H1 (cell line): Measurements from ENCODE around the gene UVSSA. TPM values are rescaled to one million over a fixed set of nuclear protein-coding genes. Genes with fewer than 3 reads are reported as not detected.
A peak's percentile ranks its signal among the peaks of the same experiment; 100 is the strongest.

Source experiments
- CTCF ChIA-PET: fragments of 300-600 bp; sonication (Branson Sonifier 250); formaldehyde crosslinking; loops from one replicate; lab custom pipeline; 2021; ENCODE audit not compliant: partially characterized antibody; lab: Charles Lee
- POLR2A ChIA-PET: fragments of 300-600 bp; sonication (Branson Sonifier 250); formaldehyde crosslinking; loops from one replicate; lab custom pipeline; 2021; ENCODE audit warnings: inconsistent platforms; ENCODE audit not compliant: partially characterized antibody; lab: Charles Lee
- DNase-seq, 2 experiments: peaks; one replicate each; pipeline versions ENCODE4 v3.0.0 to v3.0.0-alpha.2; 2010 to 2022; ENCODE audit warnings: low spot score in 2 of 2, low read depth in 1 of 2, mixed read lengths in 1 of 2
- FAIRE-seq: peaks from 2 replicates; lab custom pipeline; 2011; peaks lifted over from hg19 to GRCh38; lab: Jason Lieb, UNC
- H2AFZ ChIP-seq: 2 replicates; pipeline ENCODE4 v1.8.1; 2012; ENCODE audit warnings: low read length, inconsistent platforms
- H2AK5ac ChIP-seq: 2 replicates; pipeline ENCODE4 v1.6.1; 2013; ENCODE audit warnings: low read depth, low read length
- H2BK120ac ChIP-seq: replicated peaks from 2 replicates; pipeline ENCODE3; 2013; ENCODE audit warnings: low read depth, low read length, inconsistent platforms
- H2BK12ac ChIP-seq: 2 replicates; pipeline ENCODE4 v1.6.1; 2013; ENCODE audit warnings: low read depth, low read length
- H2BK15ac ChIP-seq: 2 replicates; pipeline ENCODE4 v1.6.1; 2013; ENCODE audit warnings: low read length
- H2BK20ac ChIP-seq: 2 replicates; pipeline ENCODE4 v1.6.1; 2013; ENCODE audit warnings: low read length
- H2BK5ac ChIP-seq: 2 replicates; pipeline ENCODE4 v1.6.1; 2013; ENCODE audit warnings: low read depth, low read length
- H3K14ac ChIP-seq: 2 replicates; pipeline ENCODE4 v1.6.1; 2013; ENCODE audit warnings: inconsistent platforms; ENCODE audit not compliant: insufficient read length
- H3K18ac ChIP-seq: 2 replicates; pipeline ENCODE4 v1.6.1; 2013; ENCODE audit warnings: low read length; ENCODE audit errors: extremely low read depth
- H3K23ac ChIP-seq: 2 replicates; pipeline ENCODE4 v1.6.1; 2013; ENCODE audit warnings: inconsistent platforms; ENCODE audit not compliant: insufficient read length
- H3K23me2 ChIP-seq: 2 replicates; pipeline ENCODE4 v1.6.1; 2013; ENCODE audit warnings: low read depth, low read length
- H3K27ac ChIP-seq: 2 replicates; pipeline ENCODE4 v1.6.1; 2011; ENCODE audit warnings: low read depth, low read length, inconsistent platforms
- H3K27me3 ChIP-seq, 4 experiments: replicated peaks in 1 of 4; 1 replicate in 1 of 4; 2 replicates in 3 of 4; pipeline versions ENCODE4 v1.6.1 to v1.8.1; 2011 to 2013; ENCODE audit warnings: low read length in 3 of 4, mild to moderate bottlenecking in 3 of 4, inconsistent platforms in 2 of 4, mixed read lengths in 2 of 4, moderate library complexity in 1 of 4; ENCODE audit not compliant: control insufficient read depth in 3 of 4, insufficient read depth in 3 of 4; ENCODE audit errors: extremely low read depth in 1 of 4
- H3K36me3 ChIP-seq, 4 experiments: 2 replicates each; pipeline versions ENCODE4 v1.6.1 to v1.8.1; 2011 to 2013; ENCODE audit warnings: mild to moderate bottlenecking in 4 of 4, low read length in 3 of 4, moderate library complexity in 2 of 4, control low read depth in 1 of 4, inconsistent platforms in 1 of 4; ENCODE audit not compliant: insufficient read depth in 4 of 4, control insufficient read depth in 2 of 4
- H3K4ac ChIP-seq: replicated peaks from 2 replicates; pipeline ENCODE3; 2013; ENCODE audit warnings: low read length, low read depth, mixed read lengths, inconsistent platforms; ENCODE audit not compliant: insufficient read length
- H3K4me1 ChIP-seq, 4 experiments: replicated peaks in 1 of 4; 1 replicate in 1 of 4; 2 replicates in 3 of 4; pipeline versions ENCODE4 v1.6.1 to v1.8.1; 2011 to 2013; ENCODE audit warnings: low read length in 3 of 4, inconsistent platforms in 2 of 4, mixed read lengths in 1 of 4; ENCODE audit not compliant: insufficient read depth in 4 of 4, control insufficient read depth in 3 of 4
- H3K4me2 ChIP-seq, 2 experiments: 2 replicates each; pipeline versions ENCODE4 v1.6.1 to v1.8.1; 2011 to 2013; ENCODE audit warnings: low read depth in 2 of 2, low read length in 2 of 2, control low read depth in 1 of 2, inconsistent platforms in 1 of 2, mild to moderate bottlenecking in 1 of 2; ENCODE audit not compliant: insufficient read depth in 1 of 2
- H3K4me3 ChIP-seq, 4 experiments: fragments of 200-600, 300-600 bp in 1 of 4; sonication (generic), shearing (Covaris generic), sonication (Bioruptor Twin) in 1 of 4; 2 replicates each; pipeline versions ENCODE4 v1.5.1 to v1.8.1; 2011 to 2016; ENCODE audit warnings: low read length in 4 of 4, low read depth in 3 of 4, control low read depth in 2 of 4, inconsistent platforms in 2 of 4, mild to moderate bottlenecking in 2 of 4, mixed read lengths in 1 of 4, moderate library complexity in 1 of 4; ENCODE audit not compliant: insufficient read depth in 2 of 4; ENCODE audit errors: extremely low read depth in 1 of 4
- H3K56ac ChIP-seq: replicated peaks from 2 replicates; pipeline ENCODE3; 2013; ENCODE audit warnings: low read depth, mild to moderate bottlenecking, mixed read lengths, low read length, inconsistent platforms; ENCODE audit not compliant: insufficient read length
- H3K79me1 ChIP-seq: 2 replicates; pipeline ENCODE4 v1.6.1; 2013; ENCODE audit warnings: low read depth, low read length, control low read depth
- H3K79me2 ChIP-seq, 2 experiments: 2 replicates each; pipeline versions ENCODE4 v1.6.1 to v1.8.1; 2012 to 2013; ENCODE audit warnings: low read length in 2 of 2, mild to moderate bottlenecking in 2 of 2, inconsistent platforms in 1 of 2; ENCODE audit not compliant: insufficient read depth in 2 of 2, control insufficient read depth in 1 of 2
- H3K9ac ChIP-seq, 4 experiments: replicated peaks in 1 of 4; 1 replicate in 1 of 4; 2 replicates in 3 of 4; pipeline versions ENCODE4 v1.6.1 to v1.8.1; 2011 to 2013; ENCODE audit warnings: low read depth in 3 of 4, low read length in 3 of 4, control low read depth in 2 of 4, mild to moderate bottlenecking in 2 of 4, moderate library complexity in 2 of 4, inconsistent platforms in 1 of 4; ENCODE audit errors: extremely low read depth in 1 of 4
- H3K9me3 ChIP-seq, 2 experiments: 2 replicates each; pipeline versions ENCODE4 v1.6.1 to v1.8.1; 2012 to 2013; ENCODE audit warnings: mild to moderate bottlenecking in 2 of 2, moderate library complexity in 2 of 2, control low read depth in 1 of 2, inconsistent platforms in 1 of 2, low read depth in 1 of 2, low read length in 1 of 2, mixed read lengths in 1 of 2; ENCODE audit not compliant: insufficient read depth in 2 of 2
- H4K20me1 ChIP-seq, 2 experiments: replicated peaks in 1 of 2; 2 replicates each; pipeline versions ENCODE3 to v1.8.1; 2011 to 2013; ENCODE audit warnings: inconsistent platforms in 2 of 2, low read length in 2 of 2, mild to moderate bottlenecking in 1 of 2; ENCODE audit not compliant: insufficient read depth in 2 of 2, control insufficient read depth in 1 of 2
- H4K5ac ChIP-seq: 2 replicates; pipeline ENCODE4 v1.6.1; 2013; ENCODE audit warnings: low read length, low read depth, mixed read lengths, inconsistent platforms; ENCODE audit not compliant: insufficient read length
- H4K8ac ChIP-seq: 2 replicates; pipeline ENCODE4 v1.8.0; 2013; ENCODE audit warnings: mild to moderate bottlenecking, moderate library complexity, low read length, inconsistent platforms; ENCODE audit not compliant: insufficient read depth; ENCODE audit errors: extremely low read depth
- H4K91ac ChIP-seq: replicated peaks from 2 replicates; pipeline ENCODE3; 2013; ENCODE audit warnings: low read length, mixed read lengths, inconsistent platforms; ENCODE audit not compliant: insufficient read length
- BRCA1 ChIP-seq: IDR thresholded peaks from 2 replicates; pipeline ENCODE4 v1.6.1; 2012; ENCODE audit warnings: low read depth, low read length, improper control_type of control experiment
- CTBP2 ChIP-seq: IDR thresholded peaks from 2 replicates; pipeline ENCODE4 v1.7.0; 2011; ENCODE audit warnings: borderline replicate concordance, mild to moderate bottlenecking, moderate library complexity, mixed read lengths, low read length; ENCODE audit not compliant: insufficient read depth, insufficient read length
- GABPA ChIP-seq: IDR thresholded peaks from 2 replicates; pipeline ENCODE4 v1.6.1; 2011; ENCODE audit warnings: mild to moderate bottlenecking, low read length, moderate library complexity, borderline replicate concordance; ENCODE audit not compliant: insufficient read depth
- POLR2AphosphoS5 ChIP-seq: IDR thresholded peaks from 2 replicates; pipeline ENCODE4 v1.6.1; 2011; ENCODE audit warnings: low read depth, low read length
- SP4 ChIP-seq: IDR thresholded peaks from 2 replicates; pipeline ENCODE4 v1.6.1; 2012; ENCODE audit warnings: low read length, inconsistent platforms
- YY1 ChIP-seq: IDR thresholded peaks from 2 replicates; pipeline ENCODE4 v1.6.1; 2011; ENCODE audit warnings: low read depth, mild to moderate bottlenecking, low read length
- WGBS, 2 experiments: shearing (Covaris generic) in 1 of 2; methylation state at CpG; one replicate each; pipeline versions ENCODE4 v1.1.6 to v1.1.7; 2013 to 2015; ENCODE audit warnings: low lambda C conversion rate in 2 of 2, mixed read lengths in 2 of 2, inconsistent platforms in 1 of 2, low coverage in 1 of 2, missing lambda C conversion rate in 1 of 2; ENCODE audit not compliant: insufficient replicate concordance in 2 of 2, insufficient coverage in 1 of 2, insufficient read length in 1 of 2; ENCODE audit errors: extremely low coverage in 1 of 2, missing lambda C conversion rate in 1 of 2; 5-methylcytosine and 5-hydroxymethylcytosine counted together
- polyA plus RNA-seq, 7 experiments: library from polyadenylated mRNA; depleted of rRNA in 3 of 7; stranded (reverse) in 5 of 7; unstranded in 2 of 7; fragments of >200 nt in 5 of 7; fragments of 200-250 nt in 2 of 7; gene quantifications; 1 replicate in 5 of 7; 2 replicates in 1 of 7; 4 replicates in 1 of 7; pipeline versions ENCODE4 v1.2.1 to v1.2.3, GENCODE V29; 2011 to 2013; ENCODE audit warnings: missing spikeins in 2 of 7, mixed read lengths in 2 of 7
- total RNA-seq: library from RNA; stranded (reverse); fragmentation: NEBNext Ultra II Directional; extraction: Animal tissue kit (Norgen Biotek cat#: 25700); gene quantifications from 2 replicates; pipeline ENCODE4 v1.2.1, GENCODE V29; 2021

Gene UVSSA
- total and polyA plus RNA-seq, 2 of the 8 experiments (the other 6 are each of a cell fraction or from before 2014, with no cell fraction given), result 14.5 to 19.4 TPM

DNA sequence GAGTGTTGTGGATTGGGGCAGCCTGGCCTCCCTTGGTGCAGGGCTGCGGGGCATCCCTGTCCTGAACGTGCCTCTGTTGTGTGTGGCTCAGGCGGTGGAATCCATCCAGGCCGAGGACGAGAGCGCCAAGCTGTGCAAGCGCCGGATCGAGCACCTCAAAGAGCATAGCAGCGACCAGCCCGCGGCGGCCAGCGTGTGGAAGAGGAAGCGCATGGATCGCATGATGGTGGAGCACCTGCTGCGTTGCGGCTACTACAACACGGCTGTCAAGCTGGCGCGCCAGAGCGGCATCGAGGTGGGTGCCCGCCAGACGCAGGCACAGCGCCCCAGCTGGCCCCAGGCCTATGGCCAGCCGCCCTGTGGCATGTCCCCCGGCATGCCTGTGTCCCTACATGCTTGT lies 31.7 kb upstream of the UVSSA start:
- Histone ChIP-seq H3K79me2 (peaks cover 3 to 30% of the 10 kb centered on the region in 2 experiments; a peak in 3 of 4 replicates), H2BK120ac (no peak overlapping the region), H3K14ac (no peak overlapping the region), H3K23ac (no peak overlapping the region), H3K23me2 (no peaks in the 10 kb centered on the region), H3K4me1 (no peaks in the 10 kb centered on the region; a peak in 1 of 7 replicates), H4K91ac (no peak overlapping the region), H3K36me3 (peaks cover 18 to 49% (median 38%) of the 10 kb centered on the region in 4 experiments), H2AK5ac (no peak overlapping the region), H3K9me3 (no peaks in the 10 kb centered on the region), H4K5ac (no peak overlapping the region), H3K79me1 (peaks cover 14% of the 10 kb centered on the region), H3K56ac (no peak overlapping the region), H4K8ac (peak overlapping the region; percentile 51; the same call in 1 of the 2 replicates), H3K4me3 (no peak overlapping the region), H3K18ac (no peak overlapping the region), H3K27ac (no peak overlapping the region), H3K9ac (no peak overlapping the region), H3K4me2 (no peak overlapping the region), H3K4ac (no peak overlapping the region), H2BK15ac (no peak overlapping the region), H2BK5ac (no peak overlapping the region), H3K27me3 (no peaks in the 10 kb centered on the region), H2BK12ac (no peak overlapping the region), H2BK20ac (no peak overlapping the region), H2AFZ (no peak overlapping the region), H4K20me1 (peaks cover 15 to 43% of the 10 kb centered on the region in 2 experiments)
- ChIA-PET CTCF (interaction anchor here (1.3 kb wide), 1 partner anchor 37 kb away, joined by 3 read pairs; no protein-coding TSS in a partner anchor), POLR2A (interaction anchor here (1.4 to 2.3 kb wide), 2 partner anchors 12 to 15 kb away, joined by 3 to 6 read pairs; no protein-coding TSS in a partner anchor)
- FAIRE-seq, result no peak
- TF ChIP-seq SP4 (no peak), YY1 (no peak), BRCA1 (no peak), POLR2AphosphoS5 (no peak), GABPA (no peak), CTBP2 (no peak)
- no peak for DNase-seq
- WGBS, 2 experiments, result 89% methylated on average over 22 of the region's 28 CpGs; no CpG with 5 or more reads in 1 of the 2 experiments
